ENCODE measurements around the gene NCOA3. TPM values are rescaled to one million over a fixed set of nuclear protein-coding genes. Genes with fewer than 3 reads are reported as not detected.

The NCOA3 gene
- total and polyA plus RNA-seq, 7 donors, result 4.8 to 51.0 (median 22.8) TPM

DNA sequence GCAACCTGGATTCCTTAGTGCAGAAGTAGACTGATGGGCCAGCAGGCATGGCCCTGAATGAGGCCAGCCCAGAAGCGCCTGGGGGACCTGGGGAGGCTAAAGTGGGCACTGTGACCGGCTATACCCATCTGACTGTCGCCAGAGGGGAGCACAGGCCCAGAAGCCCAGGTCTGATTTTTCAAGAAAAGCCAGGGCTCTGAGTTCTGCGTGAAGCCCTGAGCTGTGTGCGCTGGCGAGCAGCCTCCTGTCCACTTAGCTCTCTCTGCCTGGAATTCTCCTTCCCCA, 171.9 kb downstream of the NCOA3 start:
- Histone ChIP-seq H3K9me3 (no peaks in the 10 kb centered on the region), H3K4me3 (no peak overlapping the region), H3K27ac (no peak overlapping the region), H3K27me3 (no peaks in the 10 kb centered on the region), H3K36me3 (peaks cover 0 to 28% (median 6%) of the 10 kb centered on the region in 4 donors), H3K4me1 (no peaks in the 10 kb centered on the region)
- no peak for DNase-seq
- TF ChIP-seq, protein P1, sequence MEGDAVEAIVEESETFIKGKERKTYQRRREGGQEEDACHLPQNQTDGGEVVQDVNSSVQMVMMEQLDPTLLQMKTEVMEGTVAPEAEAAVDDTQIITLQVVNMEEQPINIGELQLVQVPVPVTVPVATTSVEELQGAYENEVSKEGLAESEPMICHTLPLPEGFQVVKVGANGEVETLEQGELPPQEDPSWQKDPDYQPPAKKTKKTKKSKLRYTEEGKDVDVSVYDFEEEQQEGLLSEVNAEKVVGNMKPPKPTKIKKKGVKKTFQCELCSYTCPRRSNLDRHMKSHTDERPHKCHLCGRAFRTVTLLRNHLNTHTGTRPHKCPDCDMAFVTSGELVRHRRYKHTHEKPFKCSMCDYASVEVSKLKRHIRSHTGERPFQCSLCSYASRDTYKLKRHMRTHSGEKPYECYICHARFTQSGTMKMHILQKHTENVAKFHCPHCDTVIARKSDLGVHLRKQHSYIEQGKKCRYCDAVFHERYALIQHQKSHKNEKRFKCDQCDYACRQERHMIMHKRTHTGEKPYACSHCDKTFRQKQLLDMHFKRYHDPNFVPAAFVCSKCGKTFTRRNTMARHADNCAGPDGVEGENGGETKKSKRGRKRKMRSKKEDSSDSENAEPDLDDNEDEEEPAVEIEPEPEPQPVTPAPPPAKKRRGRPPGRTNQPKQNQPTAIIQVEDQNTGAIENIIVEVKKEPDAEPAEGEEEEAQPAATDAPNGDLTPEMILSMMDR (IDR thresholded peaks at IDR 0.05), result no peak
- no peak for TF ChIP-seq POLR2AphosphoS5 (IDR thresholded peaks at IDR 0.05)
- no peak for TF ChIP-seq POLR2A (IDR thresholded peaks at IDR 0.05)
- TF ChIP-seq EP300 (IDR thresholded peaks at IDR 0.05), result no peak
- intact Hi-C loops (cut with DNase I), result no loop called here
- WGBS, 2 donors, result 92 to 93% methylated on average over 6 of the region's 6 CpGs

DNA sequence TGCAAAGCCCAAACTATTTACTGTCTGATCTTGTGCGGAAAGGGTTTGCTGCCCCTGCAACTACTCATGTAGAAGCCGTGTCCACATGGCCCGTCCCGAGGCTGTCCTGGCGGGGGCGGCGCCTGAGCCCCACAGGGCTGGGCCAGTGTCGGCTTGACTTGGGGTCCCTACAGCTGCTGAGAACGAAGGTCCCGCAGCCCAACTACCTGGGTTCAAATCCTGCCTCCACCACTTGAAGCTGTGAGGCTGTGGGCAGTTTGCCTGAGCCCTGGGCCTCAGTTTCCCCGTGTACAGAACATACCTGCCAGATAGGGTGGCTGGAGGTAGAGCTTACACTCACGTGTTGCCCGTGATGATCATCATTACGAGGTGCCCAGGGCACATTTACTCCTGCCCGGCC, 172.5 kb downstream of the NCOA3 start:
- TF ChIP-seq EP300 (IDR thresholded peaks at IDR 0.05) (no peak), POLR2AphosphoS5 (IDR thresholded peaks at IDR 0.05) (no peak), POLR2A (IDR thresholded peaks at IDR 0.05) (no peak)
- TF ChIP-seq, protein P1 (IDR thresholded peaks at IDR 0.05), result no peak
- H3K9me3 ChIP-seq, result no peaks in the 10 kb centered on the region
- H3K27ac ChIP-seq, result no peak overlapping the region
- H3K27me3 ChIP-seq, result no peaks in the 10 kb centered on the region
- 95 to 96% methylated on average over 15 of the region's 15 CpGs for WGBS, 2 donors
- H3K4me3 ChIP-seq, result no peak overlapping the region
- intact Hi-C loops (cut with DNase I), result no loop called here
- no peak for DNase-seq
- H3K4me1 ChIP-seq, result no peaks in the 10 kb centered on the region
- peaks cover 0 to 28% (median 6%) of the 10 kb centered on the region in 4 donors for H3K36me3 ChIP-seq

DNA sequence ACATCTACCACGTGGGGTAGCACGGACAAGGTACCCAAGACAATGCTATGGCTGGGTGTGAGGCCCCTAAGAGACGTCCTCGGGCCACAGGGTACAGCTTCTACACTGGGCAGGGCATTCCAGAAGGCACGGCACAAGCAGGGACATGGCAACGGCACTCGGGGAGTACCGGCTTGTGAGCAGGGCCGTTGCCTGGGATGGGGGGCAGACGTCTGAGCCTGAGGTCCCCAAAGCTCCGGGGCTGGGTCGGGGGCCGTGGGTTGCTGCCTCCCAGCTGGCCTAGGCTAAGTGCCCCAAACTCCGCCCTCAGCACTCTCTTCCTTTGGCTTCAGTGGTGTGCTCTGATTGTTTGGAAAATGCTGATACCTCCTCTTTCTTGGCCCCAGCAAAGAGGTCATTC, 173.0 kb downstream of the NCOA3 start:
- Histone ChIP-seq H3K4me1 (no peaks in the 10 kb centered on the region), H3K36me3 (peaks cover 0 to 28% (median 6%) of the 10 kb centered on the region in 4 donors), H3K27me3 (no peaks in the 10 kb centered on the region), H3K4me3 (no peak overlapping the region), H3K27ac (no peak overlapping the region), H3K9me3 (no peaks in the 10 kb centered on the region)
- TF ChIP-seq POLR2AphosphoS5 (IDR thresholded peaks at IDR 0.05), result no peak
- no peak for TF ChIP-seq EP300 (IDR thresholded peaks at IDR 0.05)
- TF ChIP-seq, protein P1 (IDR thresholded peaks at IDR 0.05), result no peak
- 87% methylated on average over 14 of the region's 14 CpGs for WGBS, 2 donors
- DNase-seq, result no peak
- intact Hi-C loops (cut with DNase I), result no loop called here

DNA sequence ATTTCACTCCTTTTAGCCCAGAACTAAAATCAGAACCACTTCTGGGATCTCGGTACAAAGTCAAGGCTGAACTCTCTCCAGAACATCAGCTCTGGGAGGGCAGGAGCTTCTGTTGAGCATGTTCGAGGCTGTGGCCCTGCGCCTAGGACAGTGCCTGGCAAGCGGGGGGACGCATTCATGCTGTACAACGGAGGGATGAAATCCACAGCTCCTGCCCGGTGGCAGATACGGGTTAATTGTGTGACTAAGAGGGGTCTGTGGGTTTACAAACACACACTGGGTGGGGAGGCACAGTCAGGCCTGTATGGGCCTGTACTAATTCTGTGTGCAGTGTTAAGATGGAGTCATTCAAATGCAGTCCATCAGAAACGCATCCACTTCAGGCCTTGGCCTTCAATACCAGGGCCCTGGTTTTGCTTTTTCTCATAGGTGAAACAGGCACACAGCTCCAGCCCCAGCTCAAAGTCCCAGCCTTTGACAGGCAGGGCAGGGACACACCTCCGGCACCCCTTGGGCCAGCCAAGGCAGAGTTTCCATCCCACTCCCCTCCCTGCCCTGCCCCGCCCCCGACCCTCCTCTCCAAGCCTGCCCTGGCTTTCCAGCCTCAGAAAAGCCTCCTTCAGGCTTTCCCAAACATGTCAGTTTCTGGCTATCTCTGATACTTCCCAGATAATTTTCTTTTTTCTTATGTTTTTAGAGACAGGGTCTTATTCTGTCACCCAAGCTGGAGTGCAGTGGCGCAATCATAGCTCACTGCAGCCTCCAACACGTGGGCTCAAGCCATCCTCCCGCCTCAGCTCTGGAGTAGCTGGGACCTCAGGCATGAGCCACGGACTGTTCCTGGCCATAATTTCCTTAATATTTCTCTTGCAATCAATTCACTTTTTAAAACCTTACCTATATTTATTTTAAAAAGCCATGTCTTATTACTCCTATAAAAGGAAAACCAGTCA, 173.8 kb downstream of the NCOA3 start:
- intact Hi-C loops (cut with DNase I), result no loop called here
- WGBS, 2 donors, result 89 to 93% methylated on average over 16 of the region's 16 CpGs
- Histone ChIP-seq H3K4me3 (no peak overlapping the region), H3K36me3 (peaks cover 0 to 28% (median 6%) of the 10 kb centered on the region in 4 donors), H3K27ac (no peak overlapping the region), H3K27me3 (no peaks in the 10 kb centered on the region), H3K9me3 (no peaks in the 10 kb centered on the region), H3K4me1 (no peaks in the 10 kb centered on the region)
- no peak for TF ChIP-seq EP300 (IDR thresholded peaks at IDR 0.05)
- no peak for DNase-seq

DNA sequence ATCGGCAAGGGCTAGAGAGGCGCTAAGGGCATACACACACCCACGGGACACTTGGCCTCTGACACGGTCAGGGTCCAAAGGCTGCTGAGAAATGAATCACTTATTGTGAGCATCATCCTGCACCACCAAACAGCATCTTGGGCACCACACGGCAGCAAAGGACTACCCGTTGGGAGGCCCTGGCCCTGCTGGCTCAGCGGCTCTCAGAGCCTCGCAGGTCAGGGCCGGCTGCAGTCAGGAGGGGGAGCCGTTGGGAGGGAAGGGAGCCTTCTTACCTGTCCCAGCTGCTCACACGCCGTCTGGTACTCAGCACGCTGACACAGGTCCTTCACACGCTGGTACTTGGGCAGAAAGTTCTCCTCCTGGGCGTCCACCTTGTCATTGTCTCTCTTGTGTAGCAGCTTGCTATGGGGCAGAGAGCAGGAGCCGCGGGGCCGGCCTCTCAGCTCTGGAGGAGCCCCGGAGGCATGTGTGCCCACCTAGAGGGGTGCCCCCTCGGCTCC, 174.6 kb downstream of the NCOA3 start:
- Histone ChIP-seq H3K4me3 (no peak overlapping the region), H3K4me1 (peaks cover 0 to 2% (median 0%) of the 10 kb centered on the region in 4 donors), H3K9me3 (no peaks in the 10 kb centered on the region), H3K27me3 (no peaks in the 10 kb centered on the region), H3K27ac (no peak overlapping the region), H3K36me3 (peaks cover 0 to 26% (median 6%) of the 10 kb centered on the region in 4 donors)
- TF ChIP-seq POLR2A (IDR thresholded peaks at IDR 0.05) (no peak), POLR2AphosphoS5 (IDR thresholded peaks at IDR 0.05) (no peak), EP300 (IDR thresholded peaks at IDR 0.05) (no peak)
- TF ChIP-seq, protein P1 (IDR thresholded peaks at IDR 0.05), result no peak
- DNase-seq, result no peak
- intact Hi-C loops (cut with DNase I), result no loop called here
- WGBS, 2 donors, result 85 to 89% methylated on average over 20 of the region's 20 CpGs
